ENCODE data around the gene PIK3C2B. TPM values are rescaled to one million over a fixed set of nuclear protein-coding genes. Genes with fewer than 3 reads are reported as not detected.

Gene PIK3C2B
- total and polyA plus RNA-seq, 12 donors = 4.4 to 31.9 (median 21.1) TPM

DNA sequence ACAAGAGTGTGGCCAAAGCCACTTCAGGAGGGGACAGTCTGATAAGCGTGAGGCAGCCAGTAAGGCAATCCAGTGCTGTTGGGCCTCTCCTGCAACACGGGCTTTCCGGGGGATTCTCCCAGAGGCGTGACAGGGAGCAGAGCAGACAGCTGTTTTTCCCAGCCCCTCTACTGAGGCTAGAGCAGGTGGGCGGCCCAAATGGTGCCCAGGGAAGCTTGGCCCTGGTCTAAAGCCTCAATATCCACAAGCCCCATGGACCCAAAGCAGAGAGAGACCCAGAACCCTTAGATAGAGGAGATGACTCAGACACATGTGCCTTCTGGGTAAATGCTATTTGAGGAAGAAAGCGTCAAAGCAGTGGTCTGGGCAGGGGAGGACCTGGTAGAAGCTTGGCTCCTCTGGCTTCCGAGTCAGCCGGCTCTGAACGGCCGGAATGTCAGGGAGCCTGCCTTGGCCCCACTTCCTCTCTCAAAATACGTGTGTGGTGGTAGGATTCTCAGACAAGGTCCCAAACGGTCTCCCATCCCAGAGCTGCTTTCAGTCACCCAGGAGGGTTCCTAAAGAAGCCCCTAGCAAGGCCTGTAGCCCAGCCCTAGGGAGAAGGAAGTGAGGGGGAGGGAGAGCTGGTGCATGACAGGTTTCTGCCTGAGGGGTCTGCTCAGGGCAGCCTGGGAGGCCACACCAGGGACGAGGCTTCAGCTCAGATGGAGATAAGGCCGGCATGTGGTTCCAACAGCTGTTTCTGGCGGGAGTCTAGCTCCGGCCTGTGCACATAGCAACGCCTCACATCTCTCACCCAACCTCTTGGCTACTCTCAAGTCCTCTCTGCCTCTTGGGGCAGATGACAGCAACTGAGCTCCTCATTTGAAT is 28.8 kb downstream of the PIK3C2B start:
- H3K27me3 ChIP-seq = no peaks in the 10 kb centered on the region
- intact Hi-C loops (cut with DNase I) = no loop called here
- peak; percentile 17 to 45 (median 24) for ATAC-seq
- H3K4me1 ChIP-seq = peaks cover 47 to 97% (median 86%) of the 10 kb centered on the region in 9 donors
- H3K9me3 ChIP-seq = no peaks in the 10 kb centered on the region
- 16 to 21% methylated on average over 17 of the region's 17 CpGs for WGBS, 2 donors
- peak overlapping the region in 7 of 10 donors; percentile 11 to 47 (median 42) for H3K4me3 ChIP-seq
- H3K27ac ChIP-seq = peak overlapping the region; percentile 85 to 98 (median 92)
- H3K36me3 ChIP-seq = peaks cover 0 to 50% (median 4%) of the 10 kb centered on the region in 9 donors
- peak; percentile 45 to 56 for DNase-seq
- TF ChIP-seq, protein P1, sequence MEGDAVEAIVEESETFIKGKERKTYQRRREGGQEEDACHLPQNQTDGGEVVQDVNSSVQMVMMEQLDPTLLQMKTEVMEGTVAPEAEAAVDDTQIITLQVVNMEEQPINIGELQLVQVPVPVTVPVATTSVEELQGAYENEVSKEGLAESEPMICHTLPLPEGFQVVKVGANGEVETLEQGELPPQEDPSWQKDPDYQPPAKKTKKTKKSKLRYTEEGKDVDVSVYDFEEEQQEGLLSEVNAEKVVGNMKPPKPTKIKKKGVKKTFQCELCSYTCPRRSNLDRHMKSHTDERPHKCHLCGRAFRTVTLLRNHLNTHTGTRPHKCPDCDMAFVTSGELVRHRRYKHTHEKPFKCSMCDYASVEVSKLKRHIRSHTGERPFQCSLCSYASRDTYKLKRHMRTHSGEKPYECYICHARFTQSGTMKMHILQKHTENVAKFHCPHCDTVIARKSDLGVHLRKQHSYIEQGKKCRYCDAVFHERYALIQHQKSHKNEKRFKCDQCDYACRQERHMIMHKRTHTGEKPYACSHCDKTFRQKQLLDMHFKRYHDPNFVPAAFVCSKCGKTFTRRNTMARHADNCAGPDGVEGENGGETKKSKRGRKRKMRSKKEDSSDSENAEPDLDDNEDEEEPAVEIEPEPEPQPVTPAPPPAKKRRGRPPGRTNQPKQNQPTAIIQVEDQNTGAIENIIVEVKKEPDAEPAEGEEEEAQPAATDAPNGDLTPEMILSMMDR (IDR thresholded peaks at IDR 0.05) = no peak

DNA sequence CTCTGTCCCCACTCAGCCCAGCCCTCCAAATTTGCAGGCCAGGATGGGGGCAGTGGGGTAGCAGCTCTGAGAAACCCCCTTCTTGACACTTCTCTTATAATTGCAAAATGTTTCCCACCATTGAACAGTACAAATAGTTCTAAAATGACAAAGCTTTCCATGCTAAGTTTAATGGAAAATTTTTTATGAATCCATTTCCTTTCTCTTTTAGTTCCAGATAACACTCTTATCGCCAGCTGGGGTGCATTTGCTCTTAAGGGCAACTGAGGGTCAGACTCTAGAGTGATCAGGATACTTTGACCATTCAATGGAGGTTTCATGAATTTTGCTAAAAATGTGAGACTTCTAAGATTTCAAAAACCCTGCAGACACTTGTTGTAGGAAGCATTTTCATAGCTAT is 29.9 kb downstream of the PIK3C2B start:
- WGBS, 2 donors = 20 to 41% methylated on average over 1 of the region's 1 CpG
- no peak for DNase-seq
- Histone ChIP-seq H3K36me3 (peaks cover 0 to 61% (median 15%) of the 10 kb centered on the region in 9 donors), H3K9me3 (no peaks in the 10 kb centered on the region), H3K4me1 (peaks cover 54 to 100% (median 91%) of the 10 kb centered on the region in 9 donors), H3K27me3 (no peaks in the 10 kb centered on the region), H3K4me3 (peak overlapping the region in 3 of 10 donors; percentile 13 to 44 (median 39)), H3K27ac (peak overlapping the region; percentile 44 to 98 (median 92))
- TF ChIP-seq, protein P1 (IDR thresholded peaks at IDR 0.05) = no peak
- intact Hi-C loops (cut with DNase I) = no loop called here
- no peak for ATAC-seq

DNA sequence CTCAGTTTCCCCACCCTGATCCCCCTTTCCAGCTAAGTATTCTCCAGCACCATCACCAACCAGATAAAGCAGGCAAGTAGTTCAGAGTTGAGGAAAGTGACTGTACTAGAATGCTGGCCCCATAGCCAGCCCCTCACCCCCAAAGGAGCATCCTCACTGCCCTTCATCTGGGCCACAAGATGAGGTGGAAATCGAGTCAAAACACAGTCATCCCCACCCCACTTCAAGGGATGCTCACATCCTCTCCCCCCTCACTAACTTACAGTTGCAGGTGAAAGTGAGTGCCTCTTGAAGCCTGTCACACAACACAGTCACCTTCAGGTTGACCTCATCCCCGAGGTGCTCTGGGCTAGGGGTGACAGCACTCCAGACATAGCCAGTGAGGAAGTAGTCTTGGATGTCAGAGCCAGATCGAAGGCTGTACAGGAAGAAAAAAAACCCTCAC is 30.4 kb downstream of the PIK3C2B start:
- TF ChIP-seq, protein P1 (IDR thresholded peaks at IDR 0.05) = no peak
- Histone ChIP-seq H3K4me3 (peak overlapping the region in 1 of 10 donors; percentile 13), H3K27ac (peak overlapping the region; percentile 44 to 98 (median 92)), H3K36me3 (peaks cover 0 to 62% (median 20%) of the 10 kb centered on the region in 9 donors), H3K4me1 (peaks cover 53 to 100% (median 91%) of the 10 kb centered on the region in 9 donors), H3K27me3 (no peaks in the 10 kb centered on the region), H3K9me3 (no peaks in the 10 kb centered on the region)
- intact Hi-C loops (cut with DNase I) = no loop called here
- ATAC-seq (no peak), DNase-seq (no peak)
- WGBS, 2 donors = 34 to 36% methylated on average over 3 of the region's 3 CpGs

DNA sequence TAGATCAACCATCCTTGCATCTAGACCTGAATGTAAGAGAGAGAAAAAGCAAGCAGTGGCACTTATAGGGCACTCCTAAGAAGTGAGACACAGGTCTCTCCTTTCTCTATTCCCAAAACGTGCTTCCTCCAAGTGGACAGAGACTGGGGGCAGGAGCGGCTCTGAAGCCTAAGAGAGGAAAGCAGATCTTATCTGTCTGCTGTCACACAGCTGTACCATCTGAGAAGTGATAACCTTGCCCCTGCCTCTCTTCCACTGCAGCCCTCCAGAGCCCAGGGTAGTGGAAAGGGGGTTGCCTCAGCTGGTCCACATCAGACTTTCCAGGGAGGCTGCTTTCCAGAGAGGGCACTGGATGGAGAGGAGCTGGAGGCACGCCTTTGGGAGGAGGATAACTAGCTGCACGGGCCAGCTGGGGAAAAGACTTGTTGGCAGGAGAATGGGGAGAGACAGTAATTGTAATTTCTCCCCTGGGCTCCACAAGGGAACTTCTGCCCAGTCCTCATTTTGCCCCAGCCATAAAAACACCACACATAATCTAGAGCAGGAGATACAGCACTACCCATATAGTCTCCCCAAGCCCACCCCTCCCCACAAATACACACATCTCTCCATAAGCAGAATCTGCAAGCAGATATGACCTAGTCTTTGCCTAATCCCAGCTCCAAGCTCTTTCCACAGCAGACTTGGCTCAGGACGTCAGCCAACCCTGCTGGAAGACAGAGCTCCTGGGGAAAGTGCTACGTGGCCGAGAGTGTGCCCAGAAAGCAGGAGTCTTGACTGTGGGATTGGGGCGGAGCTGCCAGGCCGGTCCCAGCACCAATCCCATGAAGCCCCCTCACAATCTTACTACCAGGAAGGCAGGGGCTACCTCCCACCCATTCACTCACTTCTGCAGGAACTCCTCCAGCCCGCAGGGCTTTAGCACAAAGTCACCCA is 31.2 kb downstream of the PIK3C2B start:
- intact Hi-C loops (cut with DNase I) = no loop called here
- no peaks in the 10 kb centered on the region for H3K9me3 ChIP-seq
- H3K27me3 ChIP-seq = no peaks in the 10 kb centered on the region
- H3K36me3 ChIP-seq = peaks cover 0 to 62% (median 23%) of the 10 kb centered on the region in 9 donors
- peak overlapping the region in 1 of 10 donors; percentile 5 for H3K4me3 ChIP-seq
- TF ChIP-seq, protein P1 (IDR thresholded peaks at IDR 0.05) = no peak
- ATAC-seq (peak in 1 of 8 donors; percentile 13), DNase-seq (peak in 1 of 2 donors; percentile 49)
- peak overlapping the region; percentile 44 to 98 (median 92) for H3K27ac ChIP-seq
- peaks cover 51 to 100% (median 85%) of the 10 kb centered on the region in 9 donors for H3K4me1 ChIP-seq
- 44 to 45% methylated on average over 10 of the region's 10 CpGs for WGBS, 2 donors
